Natural killer cell (primary cell): ENCODE data around the gene SPARC. TPM values are rescaled to one million over a fixed set of nuclear protein-coding genes. Genes with fewer than 3 reads are reported as not detected.

Experiments used
- ATAC-seq, 3 donors: fragments of 150-1000 bp in 2 of 3; fragments of 200-7000 bp in 1 of 3; cut with Tn5 transposase; 1 replicate in 1 of 3; 2 replicates in 2 of 3; pipeline ENCODE4 v1.10.0; 2021; ENCODE audit warnings: mild to moderate bottlenecking in 2 of 3, moderate library complexity in 2 of 3
- DNase-seq, 2 donors: peaks; one replicate each; pipeline versions ENCODE4 v3.0.0 to v3.0.0-alpha.2; 2013 to 2021; ENCODE audit warnings: mixed read lengths in 1 of 2
- H3K27ac ChIP-seq: one replicate; pipeline ENCODE4 v1.5.1; 2013; ENCODE audit warnings: mild to moderate bottlenecking, low read length
- H3K27me3 ChIP-seq: one replicate; pipeline ENCODE4 v1.6.1; 2013; ENCODE audit warnings: low read length; ENCODE audit not compliant: control insufficient read depth, insufficient read depth
- H3K36me3 ChIP-seq: one replicate; pipeline ENCODE4 v1.6.1; 2013; ENCODE audit warnings: low read length; ENCODE audit not compliant: control insufficient read depth, insufficient read depth
- H3K4me1 ChIP-seq: one replicate; pipeline ENCODE4 v1.6.1; 2013; ENCODE audit warnings: low read length; ENCODE audit not compliant: control insufficient read depth, insufficient read depth
- H3K4me3 ChIP-seq: one replicate; pipeline ENCODE4 v1.5.1; 2013; ENCODE audit warnings: low read length
- H3K9me3 ChIP-seq: one replicate; pipeline ENCODE4 v1.6.1; 2013; ENCODE audit warnings: low read length; ENCODE audit not compliant: control insufficient read depth, insufficient read depth
- H3K27ac Mint-ChIP-seq, 2 donors: one replicate each; pipeline ENCODE4 v1.8.0; 2022; ENCODE audit warnings: mild to moderate bottlenecking in 2 of 2, mixed read lengths in 2 of 2, moderate library complexity in 1 of 2
- H3K27me3 Mint-ChIP-seq, 2 donors: one replicate each; pipeline ENCODE4 v1.8.0; 2022; ENCODE audit warnings: low read depth in 2 of 2, mixed read lengths in 2 of 2
- H3K36me3 Mint-ChIP-seq: one replicate; pipeline ENCODE4 v1.8.0; 2022; ENCODE audit warnings: mixed read lengths
- H3K4me1 Mint-ChIP-seq, 2 donors: one replicate each; pipeline ENCODE4 v1.8.0; 2022; ENCODE audit warnings: mixed read lengths in 2 of 2
- H3K4me3 Mint-ChIP-seq: one replicate; pipeline ENCODE4 v1.8.0; 2022; ENCODE audit warnings: mild to moderate bottlenecking, moderate library complexity, mixed read lengths
- H3K9me3 Mint-ChIP-seq, 2 donors: one replicate each; pipeline ENCODE4 v1.8.0; 2022; ENCODE audit warnings: mixed read lengths in 2 of 2
- WGBS: methylation state at CpG from one replicate; pipeline ENCODE4 v1.1.7; 2013; ENCODE audit warnings: missing lambda C conversion rate; ENCODE audit not compliant: insufficient coverage; 5-methylcytosine and 5-hydroxymethylcytosine counted together
- intact Hi-C: fragments of 100-400 bp; cut with micrococcal nuclease; formaldehyde crosslinking; loops from one replicate; pipeline ENCODE4 v1.14.2; 2022
- total RNA-seq, 4 donors: library from RNA; stranded (reverse); fragments of 120-200 nt in 1 of 4; gene quantifications; one replicate each; pipeline versions ENCODE4 v1.2.3 to v1.2.4, GENCODE V29; 2013 to 2022
- TF ChIP-seq, protein P1 (sequence below): fragments of 200-600 bp; IDR thresholded peaks from one replicate; pipeline ENCODE4 v1.8.0; 2022; ENCODE audit warnings: antibody characterized with exemption

The SPARC gene
- total RNA-seq, 3 donors from 2014 or later (not counting 1 experiment from before 2014, with no cell fraction given): 3.2 to 48.5 (median 23.4) TPM

DNA sequence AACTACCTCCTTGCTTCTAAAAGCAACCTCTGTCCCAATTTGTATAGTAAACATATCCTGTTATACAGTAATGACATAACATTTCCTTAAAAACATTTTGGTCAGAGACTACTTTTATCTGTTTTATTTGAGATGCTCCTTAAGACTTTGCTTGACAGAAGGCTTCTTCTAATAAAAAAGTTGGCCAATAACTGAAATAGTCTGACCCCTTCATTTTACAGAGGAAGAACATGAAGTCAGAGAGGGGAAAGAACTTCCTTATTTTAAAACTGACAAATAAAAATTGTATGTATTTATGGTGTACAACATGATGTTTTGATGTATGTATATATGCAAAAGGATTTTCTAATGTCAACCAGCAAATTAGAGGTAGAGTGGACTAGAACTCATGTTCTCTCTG is 35.8 kb upstream of the SPARC start:
- no peaks in the 10 kb centered on the region for H3K9me3 Mint-ChIP-seq
- Histone ChIP-seq H3K4me1 (no peaks in the 10 kb centered on the region), H3K9me3 (no peaks in the 10 kb centered on the region), H3K27me3 (no peaks in the 10 kb centered on the region), H3K27ac (no peak overlapping the region), H3K4me3 (no peak overlapping the region), H3K36me3 (no peaks in the 10 kb centered on the region)
- peaks cover 0 to 5% of the 10 kb centered on the region in 2 donors for H3K4me1 Mint-ChIP-seq
- TF ChIP-seq, protein P1, sequence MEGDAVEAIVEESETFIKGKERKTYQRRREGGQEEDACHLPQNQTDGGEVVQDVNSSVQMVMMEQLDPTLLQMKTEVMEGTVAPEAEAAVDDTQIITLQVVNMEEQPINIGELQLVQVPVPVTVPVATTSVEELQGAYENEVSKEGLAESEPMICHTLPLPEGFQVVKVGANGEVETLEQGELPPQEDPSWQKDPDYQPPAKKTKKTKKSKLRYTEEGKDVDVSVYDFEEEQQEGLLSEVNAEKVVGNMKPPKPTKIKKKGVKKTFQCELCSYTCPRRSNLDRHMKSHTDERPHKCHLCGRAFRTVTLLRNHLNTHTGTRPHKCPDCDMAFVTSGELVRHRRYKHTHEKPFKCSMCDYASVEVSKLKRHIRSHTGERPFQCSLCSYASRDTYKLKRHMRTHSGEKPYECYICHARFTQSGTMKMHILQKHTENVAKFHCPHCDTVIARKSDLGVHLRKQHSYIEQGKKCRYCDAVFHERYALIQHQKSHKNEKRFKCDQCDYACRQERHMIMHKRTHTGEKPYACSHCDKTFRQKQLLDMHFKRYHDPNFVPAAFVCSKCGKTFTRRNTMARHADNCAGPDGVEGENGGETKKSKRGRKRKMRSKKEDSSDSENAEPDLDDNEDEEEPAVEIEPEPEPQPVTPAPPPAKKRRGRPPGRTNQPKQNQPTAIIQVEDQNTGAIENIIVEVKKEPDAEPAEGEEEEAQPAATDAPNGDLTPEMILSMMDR: no peak
- H3K27me3 Mint-ChIP-seq: no peaks in the 10 kb centered on the region
- H3K4me3 Mint-ChIP-seq: no peak overlapping the region
- intact Hi-C loops: no loop called here
- DNase-seq (no peak), ATAC-seq (no peak)
- H3K27ac Mint-ChIP-seq: no peak overlapping the region
- H3K36me3 Mint-ChIP-seq: no peaks in the 10 kb centered on the region

DNA sequence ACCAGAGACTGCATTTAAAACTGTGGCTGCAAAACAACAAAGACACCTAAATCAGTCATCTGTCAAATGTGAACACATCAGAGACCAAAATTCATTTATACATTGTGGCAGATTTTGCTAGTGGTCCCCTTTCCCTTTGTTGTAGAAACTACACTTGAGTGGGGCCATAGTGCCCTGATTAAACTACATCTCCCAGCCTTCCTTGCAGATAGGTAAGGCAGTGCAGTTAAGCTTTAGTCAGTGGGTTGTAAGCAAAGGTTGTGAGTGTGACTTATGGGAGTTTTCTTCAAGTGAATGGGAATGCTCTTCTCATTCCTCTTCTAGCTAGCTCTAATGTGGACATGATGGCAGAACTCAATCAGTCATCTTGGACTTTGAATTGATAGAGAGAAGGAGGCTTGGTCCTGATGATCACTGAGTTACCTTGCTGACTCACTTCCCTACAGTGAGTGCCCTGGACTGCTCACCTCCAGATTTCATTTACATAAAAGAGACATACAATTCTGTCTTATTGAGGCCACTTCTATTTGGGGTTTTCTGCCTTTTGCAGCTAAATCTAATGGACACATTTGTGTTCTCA is 35.2 kb upstream of the SPARC start:
- Histone ChIP-seq H3K36me3 (no peaks in the 10 kb centered on the region), H3K9me3 (no peaks in the 10 kb centered on the region), H3K27ac (no peak overlapping the region), H3K4me1 (no peaks in the 10 kb centered on the region), H3K27me3 (no peaks in the 10 kb centered on the region), H3K4me3 (no peak overlapping the region)
- peaks cover 0 to 5% of the 10 kb centered on the region in 2 donors for H3K4me1 Mint-ChIP-seq
- H3K36me3 Mint-ChIP-seq: no peaks in the 10 kb centered on the region
- no peaks in the 10 kb centered on the region for H3K27me3 Mint-ChIP-seq
- no peak for DNase-seq
- intact Hi-C loops: no loop called here
- H3K9me3 Mint-ChIP-seq: no peaks in the 10 kb centered on the region
- TF ChIP-seq, protein P1: no peak
- ATAC-seq: no peak
- H3K4me3 Mint-ChIP-seq: no peak overlapping the region
- H3K27ac Mint-ChIP-seq: no peak overlapping the region

DNA sequence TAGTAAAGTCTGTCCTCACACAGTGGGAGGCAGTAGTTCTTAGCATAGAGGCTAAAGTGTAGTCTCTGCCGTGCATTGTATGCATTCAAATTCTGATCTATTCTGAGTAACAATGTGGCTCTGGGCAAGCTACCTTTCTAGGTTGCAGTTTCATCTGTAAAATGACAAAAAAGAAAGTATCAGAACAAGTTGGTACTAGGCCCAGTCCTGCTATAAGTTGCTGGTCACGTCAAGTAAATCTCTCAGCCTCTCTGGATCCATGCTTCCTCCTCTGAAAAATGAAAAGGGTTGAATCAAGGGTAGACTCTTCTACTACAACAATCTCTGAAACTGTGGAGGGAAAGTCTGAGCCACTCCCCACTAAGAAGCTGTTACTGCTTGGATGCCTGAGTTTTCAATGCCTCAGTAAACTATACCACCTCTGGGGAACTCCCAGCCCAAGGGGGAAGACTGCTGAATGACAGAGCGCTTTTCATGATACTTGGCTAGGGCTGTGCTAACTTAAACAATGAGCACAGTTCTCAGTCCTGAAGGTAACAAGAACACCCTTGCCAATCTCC is 34.5 kb upstream of the SPARC start:
- 83% methylated on average over 3 of the region's 3 CpGs for WGBS
- ATAC-seq: peak in 1 of 3 donors; percentile 41
- Mint-ChIP-seq H3K27ac (no peak overlapping the region), H3K36me3 (no peaks in the 10 kb centered on the region), H3K27me3 (no peaks in the 10 kb centered on the region), H3K4me1 (peaks cover 0 to 5% of the 10 kb centered on the region in 2 donors), H3K9me3 (no peaks in the 10 kb centered on the region), H3K4me3 (no peak overlapping the region)
- intact Hi-C loops: no loop called here
- DNase-seq: no peak
- no peaks in the 10 kb centered on the region for H3K36me3 ChIP-seq
- no peaks in the 10 kb centered on the region for H3K4me1 ChIP-seq
- no peak overlapping the region for H3K4me3 ChIP-seq
- H3K27ac ChIP-seq: no peak overlapping the region
- TF ChIP-seq, protein P1: no peak
- no peaks in the 10 kb centered on the region for H3K27me3 ChIP-seq
- no peaks in the 10 kb centered on the region for H3K9me3 ChIP-seq

DNA sequence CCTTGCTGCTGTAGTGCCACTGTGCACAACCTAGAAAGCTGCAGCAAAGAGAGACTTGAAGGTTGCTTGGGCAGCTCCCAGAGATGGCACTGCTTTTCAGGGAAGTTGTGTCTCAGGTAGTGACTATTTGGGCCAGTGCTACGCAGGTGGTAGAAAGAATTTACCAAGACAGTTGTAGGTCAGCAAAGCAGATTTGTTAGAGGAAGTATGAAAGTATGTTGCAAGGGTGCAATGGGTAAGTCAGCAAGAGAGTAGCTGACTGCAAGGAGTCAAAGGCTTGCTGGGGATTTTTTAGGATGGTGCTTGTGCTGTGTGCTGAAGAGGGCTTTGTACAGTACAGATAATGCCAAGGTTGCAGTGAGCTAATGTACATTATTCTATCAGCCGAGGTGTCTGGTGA is 33.5 kb upstream of the SPARC start:
- Mint-ChIP-seq H3K36me3 (no peaks in the 10 kb centered on the region), H3K4me3 (no peak overlapping the region), H3K9me3 (no peaks in the 10 kb centered on the region), H3K27ac (no peak overlapping the region), H3K4me1 (peaks cover 0 to 5% of the 10 kb centered on the region in 2 donors), H3K27me3 (no peaks in the 10 kb centered on the region)
- intact Hi-C loops: no loop called here
- 74% methylated on average over 2 of the region's 2 CpGs for WGBS
- Histone ChIP-seq H3K9me3 (no peaks in the 10 kb centered on the region), H3K4me3 (no peak overlapping the region), H3K36me3 (no peaks in the 10 kb centered on the region), H3K4me1 (no peaks in the 10 kb centered on the region), H3K27ac (no peak overlapping the region), H3K27me3 (no peaks in the 10 kb centered on the region)
- peak in 1 of 3 donors; percentile 10 for ATAC-seq
- TF ChIP-seq, protein P1: no peak
- DNase-seq: no peak
